Measurements from ENCODE around the gene CIB4.

DNA sequence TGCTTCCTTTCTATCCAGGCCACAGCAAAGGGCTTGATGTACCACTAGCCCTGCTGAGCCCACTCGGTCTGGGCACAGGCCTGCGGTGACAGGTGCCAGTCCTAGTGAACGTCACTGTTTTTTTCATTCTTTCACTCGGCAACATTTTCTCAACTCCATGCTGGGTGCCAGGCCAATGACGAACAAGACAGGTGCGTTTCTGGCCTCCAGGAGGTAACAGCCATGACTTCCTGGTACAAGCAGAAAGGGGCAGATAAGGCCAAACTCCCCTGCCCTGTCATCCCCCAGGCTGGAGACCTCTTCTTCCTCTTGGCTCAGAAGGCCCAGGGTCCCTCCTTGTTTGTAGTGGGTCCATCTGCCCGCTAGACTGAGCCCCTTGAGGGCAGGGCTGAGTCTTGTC is 107.5 kb downstream of the CIB4 start:
- TF ChIP-seq, protein P1, sequence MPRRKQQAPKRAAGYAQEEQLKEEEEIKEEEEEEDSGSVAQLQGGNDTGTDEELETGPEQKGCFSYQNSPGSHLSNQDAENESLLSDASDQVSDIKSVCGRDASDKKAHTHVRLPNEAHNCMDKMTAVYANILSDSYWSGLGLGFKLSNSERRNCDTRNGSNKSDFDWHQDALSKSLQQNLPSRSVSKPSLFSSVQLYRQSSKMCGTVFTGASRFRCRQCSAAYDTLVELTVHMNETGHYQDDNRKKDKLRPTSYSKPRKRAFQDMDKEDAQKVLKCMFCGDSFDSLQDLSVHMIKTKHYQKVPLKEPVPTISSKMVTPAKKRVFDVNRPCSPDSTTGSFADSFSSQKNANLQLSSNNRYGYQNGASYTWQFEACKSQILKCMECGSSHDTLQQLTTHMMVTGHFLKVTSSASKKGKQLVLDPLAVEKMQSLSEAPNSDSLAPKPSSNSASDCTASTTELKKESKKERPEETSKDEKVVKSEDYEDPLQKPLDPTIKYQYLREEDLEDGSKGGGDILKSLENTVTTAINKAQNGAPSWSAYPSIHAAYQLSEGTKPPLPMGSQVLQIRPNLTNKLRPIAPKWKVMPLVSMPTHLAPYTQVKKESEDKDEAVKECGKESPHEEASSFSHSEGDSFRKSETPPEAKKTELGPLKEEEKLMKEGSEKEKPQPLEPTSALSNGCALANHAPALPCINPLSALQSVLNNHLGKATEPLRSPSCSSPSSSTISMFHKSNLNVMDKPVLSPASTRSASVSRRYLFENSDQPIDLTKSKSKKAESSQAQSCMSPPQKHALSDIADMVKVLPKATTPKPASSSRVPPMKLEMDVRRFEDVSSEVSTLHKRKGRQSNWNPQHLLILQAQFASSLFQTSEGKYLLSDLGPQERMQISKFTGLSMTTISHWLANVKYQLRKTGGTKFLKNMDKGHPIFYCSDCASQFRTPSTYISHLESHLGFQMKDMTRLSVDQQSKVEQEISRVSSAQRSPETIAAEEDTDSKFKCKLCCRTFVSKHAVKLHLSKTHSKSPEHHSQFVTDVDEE (CRISPR knock-in tag; IDR thresholded peaks at IDR 0.05) = no peak
- TF ChIP-seq ZNF70 (CRISPR knock-in tag; IDR thresholded peaks at IDR 0.05) (no peak), ZFP3 (CRISPR knock-in tag; IDR thresholded peaks at IDR 0.05) (no peak), RARB (CRISPR knock-in tag; IDR thresholded peaks at IDR 0.05) (no peak), BACH2 (CRISPR knock-in tag; IDR thresholded peaks at IDR 0.05; ENCODE audit: borderline replicate concordance) (no peak), CSDC2 (CRISPR knock-in tag; IDR thresholded peaks at IDR 0.05) (no peak), ZNF565 (CRISPR knock-in tag; conservative IDR thresholded peaks at IDR 0.05; ENCODE audit: low read depth) (no peak), ISL1 (CRISPR knock-in tag; IDR thresholded peaks at IDR 0.05) (no peak), SNAI2 (CRISPR knock-in tag; IDR thresholded peaks at IDR 0.05) (no peak), PPARA (CRISPR knock-in tag; IDR thresholded peaks at IDR 0.05; ENCODE audit: borderline replicate concordance) (no peak)

All from SK-N-SH treated with all-trans-retinoic acid at 6 μM for 48 hours (cell line).